G401 (cell line): ENCODE measurements around the gene PRKCA. TPM values are rescaled to one million over a fixed set of nuclear protein-coding genes. Genes with fewer than 3 reads are reported as not detected.

Source experiments
- DNase-seq: peaks from one replicate; pipeline ENCODE4 v3.0.0-alpha.2; 2015; ENCODE audit warnings: low spot score
- in situ Hi-C: cut with HindIII; loops from 2 replicates; pipeline ENCODE4 v1.10.0; 2016; ENCODE audit warnings: low sequenced_read_pairs, mixed read lengths
- total RNA-seq: library from RNA; depleted of rRNA; stranded (reverse); fragments of >200 nt; shearing (Covaris generic); gene quantifications from 2 replicates; pipeline ENCODE4 v1.2.3, GENCODE V29; 2014

PRKCA gene
- total RNA-seq, 1 experiment from 2014 or later = 44.7 TPM

GRCh38 chr17:66517336-66518009 lies 215.1 kb downstream of the PRKCA start:
- in situ Hi-C loops = no loop called here
- DNase-seq = no peak

GRCh38 chr17:66518108-66518507 lies 215.7 kb downstream of the PRKCA start:
- in situ Hi-C loops = no loop called here

GRCh38 chr17:66518677-66519076 lies 216.3 kb downstream of the PRKCA start:
- in situ Hi-C loops = no loop called here
- peak; percentile 35 for DNase-seq

More at GRCh38 chr17:66518108-66518507, 215.7 kb downstream of the PRKCA start:
- DNase-seq = no peak

- no peak for DNase-seq
- in situ Hi-C loops = no loop called here
Observed at GRCh38 chr17:66519154-66519553, 216.7 kb downstream of the PRKCA start.

- in situ Hi-C loops = no loop called here
- no peak for DNase-seq
Observed at GRCh38 chr17:66520999-66521398, 218.6 kb downstream of the PRKCA start.

GRCh38 chr17:66522591-66523272 lies 220.3 kb downstream of the PRKCA start:
- no peak for DNase-seq
- in situ Hi-C loops = no loop called here

- DNase-seq = no peak
- in situ Hi-C loops = no loop called here
Observed at GRCh38 chr17:66523378-66524200, 221.2 kb downstream of the PRKCA start.

- DNase-seq = no peak
- in situ Hi-C loops = no loop called here
Observed at GRCh38 chr17:66524877-66525276, 222.5 kb downstream of the PRKCA start.

GRCh38 chr17:66525338-66525737 lies 222.9 kb downstream of the PRKCA start:
- in situ Hi-C loops = no loop called here
- DNase-seq = no peak

- in situ Hi-C loops = no loop called here
Observed at GRCh38 chr17:66526827-66527226, 224.4 kb downstream of the PRKCA start.

GRCh38 chr17:66527335-66527734 lies 224.9 kb downstream of the PRKCA start:
- in situ Hi-C loops = no loop called here
- no peak for DNase-seq

More at GRCh38 chr17:66526827-66527226, 224.4 kb downstream of the PRKCA start:
- no peak for DNase-seq

- in situ Hi-C loops = no loop called here
- no peak for DNase-seq
Observed at GRCh38 chr17:66531851-66532295, 229.5 kb downstream of the PRKCA start.

- peak; percentile 49 for DNase-seq
- in situ Hi-C loops = no loop called here
Observed at GRCh38 chr17:66533572-66533971, 231.2 kb downstream of the PRKCA start.

GRCh38 chr17:66533986-66534385 lies 231.6 kb downstream of the PRKCA start:
- in situ Hi-C loops = no loop called here
- DNase-seq = no peak

- no peak for DNase-seq
Observed at GRCh38 chr17:66535611-66536010, 233.2 kb downstream of the PRKCA start.

GRCh38 chr17:66537502-66537901 lies 235.1 kb downstream of the PRKCA start:
- no peak for DNase-seq
- in situ Hi-C loops = no loop called here

More at GRCh38 chr17:66535611-66536010, 233.2 kb downstream of the PRKCA start:
- in situ Hi-C loops = no loop called here

- no peak for DNase-seq
- in situ Hi-C loops = no loop called here
Observed at GRCh38 chr17:66538776-66539175, 236.4 kb downstream of the PRKCA start.

- DNase-seq = peak; percentile 48
- in situ Hi-C loops = no loop called here
Observed at GRCh38 chr17:66540131-66540781, 237.8 kb downstream of the PRKCA start.

GRCh38 chr17:66541461-66542128 lies 239.2 kb downstream of the PRKCA start:
- in situ Hi-C loops = no loop called here
- DNase-seq = no peak
